Limb (tissue), 2 donors: Measurements from ENCODE around the gene CPNE1.

Experiments used
- DNase-seq, 2 donors: peaks; one replicate each; pipeline ENCODE4 v3.0.0-alpha.2; 2016; ENCODE audit errors: extremely low spot score in 2 of 2

CPNE1 gene

DNA sequence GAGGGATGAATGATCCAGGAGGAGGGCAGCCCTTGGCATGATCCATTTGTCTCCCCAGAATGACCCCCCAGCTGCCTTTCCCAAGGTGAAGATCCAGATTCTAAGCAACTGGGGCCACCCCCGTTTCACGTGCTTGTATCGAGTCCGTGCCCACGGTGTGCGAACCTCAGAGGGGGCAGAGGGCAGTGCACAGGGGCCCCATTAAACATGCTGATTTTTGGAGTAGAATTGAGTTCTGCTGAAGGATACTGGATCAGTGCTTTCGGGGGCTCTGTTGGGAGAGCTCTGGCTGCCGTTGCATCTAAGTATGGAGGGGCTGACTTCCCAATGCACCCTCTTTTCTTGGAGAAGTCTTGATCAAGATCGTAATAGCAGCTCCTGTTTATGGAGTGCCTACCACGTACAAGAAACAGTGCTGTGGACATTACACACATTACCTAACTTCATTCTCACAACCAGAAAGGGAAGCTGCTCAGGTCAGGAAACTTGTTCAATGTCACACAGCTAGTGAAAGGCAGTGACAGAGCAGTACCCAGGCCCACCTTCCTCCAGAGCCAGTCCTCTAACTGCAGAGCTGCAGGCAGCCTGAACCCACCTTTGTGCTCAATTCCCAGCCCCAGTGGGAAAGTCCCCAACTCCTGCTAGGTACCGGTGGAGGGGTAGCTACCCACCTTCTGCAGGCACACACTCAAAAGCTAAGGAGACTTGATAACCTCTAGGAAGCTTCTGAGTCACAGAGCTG, 43.7 kb downstream of the CPNE1 start:
- DNase-seq: no peak

DNA sequence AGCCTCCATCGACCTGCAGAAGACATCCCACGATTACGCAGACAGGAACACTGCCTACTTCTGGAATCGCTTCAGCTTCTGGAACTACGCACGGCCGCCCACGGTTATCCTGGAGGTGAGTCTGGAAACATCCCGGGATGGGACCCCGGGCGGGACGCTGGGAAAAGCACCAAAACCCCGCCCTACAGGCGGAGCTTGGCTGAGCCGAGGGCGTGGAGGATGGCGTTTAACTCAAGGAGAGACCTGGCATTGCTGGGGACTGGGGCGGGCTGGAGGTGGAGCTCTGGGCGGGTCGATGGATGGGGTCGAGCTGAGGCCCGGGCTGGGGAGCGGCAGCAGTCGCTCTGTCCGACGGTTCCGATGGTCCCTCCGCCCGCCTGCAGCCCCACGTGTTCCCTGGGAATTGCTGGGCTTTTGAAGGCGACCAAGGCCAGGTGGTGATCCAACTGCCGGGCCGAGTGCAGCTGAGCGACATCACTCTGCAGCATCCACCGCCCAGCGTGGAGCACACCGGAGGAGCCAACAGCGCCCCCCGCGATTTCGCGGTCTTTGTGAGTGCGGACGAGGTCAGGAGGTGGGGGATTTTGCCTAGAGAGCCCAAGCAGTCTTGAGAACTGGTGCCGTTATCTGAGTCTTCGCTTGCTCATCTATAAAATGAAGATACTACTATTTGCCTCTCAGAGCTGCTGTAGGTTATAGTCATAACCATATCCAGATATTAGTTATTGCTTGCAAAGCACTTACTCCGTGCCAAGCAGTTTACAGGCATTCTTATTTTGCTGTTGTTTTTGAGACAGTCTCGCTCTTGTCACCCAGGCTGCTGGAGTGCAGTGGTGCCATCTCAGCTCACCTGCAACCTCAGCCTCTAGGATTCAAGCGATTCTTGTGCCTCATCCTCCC, 45.3 kb downstream of the CPNE1 start:
- peak; percentile 79 to 87 for DNase-seq

DNA sequence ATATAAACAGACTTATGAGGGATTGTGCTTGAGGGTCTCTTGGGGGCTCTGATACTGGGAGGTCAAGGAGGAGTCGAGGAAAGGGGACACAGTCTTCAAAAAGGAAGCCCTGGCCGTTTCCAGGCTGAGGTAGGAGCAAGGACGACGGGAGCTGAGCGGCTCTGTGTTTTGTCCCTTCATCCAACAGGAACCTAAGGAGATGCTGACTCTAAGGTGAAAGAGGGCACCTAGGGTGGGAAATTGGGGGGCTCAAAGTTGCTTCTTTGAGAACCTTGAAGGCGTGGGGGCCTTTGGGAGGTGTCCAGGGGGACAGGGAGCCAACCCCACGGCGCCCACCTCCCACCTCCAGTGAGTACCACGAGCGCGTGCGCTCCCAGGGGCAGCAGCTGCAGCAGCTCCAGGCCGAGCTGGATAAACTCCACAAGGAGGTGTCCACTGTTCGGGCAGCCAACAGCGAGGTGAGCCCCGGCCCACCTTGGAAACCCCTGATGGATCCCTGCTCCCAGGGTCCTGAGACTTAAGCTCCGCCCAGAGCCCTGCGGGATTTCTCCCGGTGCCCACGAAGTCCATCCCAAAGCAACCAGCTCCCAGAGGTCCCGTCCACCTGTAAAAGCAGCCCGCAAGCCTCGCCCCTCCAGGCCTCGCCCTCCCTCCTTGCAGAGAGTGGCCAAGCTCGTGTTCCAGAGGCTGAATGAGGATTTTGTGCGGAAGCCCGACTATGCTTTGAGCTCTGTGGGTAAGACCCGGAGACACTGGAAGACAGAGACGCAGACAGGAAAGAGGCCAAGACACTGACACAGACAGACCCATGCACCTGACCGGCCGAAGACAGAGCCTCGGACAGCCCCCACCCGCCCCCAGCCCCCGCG, 46.2 kb downstream of the CPNE1 start:
- no peak for DNase-seq

DNA sequence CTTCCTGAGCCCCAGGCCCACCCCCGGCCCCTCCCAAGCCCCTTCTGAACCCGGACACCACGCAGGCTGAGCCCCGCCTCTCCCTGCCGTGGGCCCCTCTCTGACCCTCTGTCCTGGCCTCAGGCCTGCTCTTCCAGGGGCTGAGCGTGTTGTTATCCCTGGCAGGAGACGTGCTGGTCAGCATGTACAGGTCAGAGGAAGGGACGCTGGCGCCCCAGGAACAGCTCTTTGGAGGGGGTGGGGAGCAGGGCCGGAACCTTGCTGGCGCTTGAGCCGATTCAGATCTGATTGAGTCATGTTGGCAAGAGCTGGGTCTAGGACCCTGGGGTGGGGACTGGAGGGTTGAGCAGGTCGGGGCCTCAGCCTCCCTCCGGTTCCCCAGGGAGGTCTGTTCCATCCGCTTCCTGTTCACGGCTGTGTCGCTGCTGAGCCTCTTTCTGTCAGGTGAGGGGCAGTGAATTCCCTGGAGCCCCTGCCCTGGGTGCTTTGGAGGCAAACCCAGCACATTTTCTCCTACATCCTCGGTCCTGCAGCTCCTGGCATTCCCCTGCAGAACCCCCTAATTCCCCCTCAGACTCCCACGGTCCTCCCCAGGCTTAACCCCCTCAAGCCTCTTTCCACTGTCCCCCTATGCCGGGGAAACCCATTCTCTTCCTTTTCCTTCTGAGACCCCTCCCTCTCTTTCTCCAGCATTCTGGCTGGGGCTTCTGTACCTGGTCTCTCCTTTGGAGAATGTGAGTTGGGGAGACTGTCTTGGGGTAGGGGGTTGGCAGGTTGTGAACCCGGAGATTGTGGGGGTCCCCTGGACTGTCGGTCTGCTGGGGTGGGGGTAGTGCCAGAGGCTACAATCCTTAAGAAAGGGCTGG, 47.1 kb downstream of the CPNE1 start:
- DNase-seq: peak; percentile 20 to 63

DNA sequence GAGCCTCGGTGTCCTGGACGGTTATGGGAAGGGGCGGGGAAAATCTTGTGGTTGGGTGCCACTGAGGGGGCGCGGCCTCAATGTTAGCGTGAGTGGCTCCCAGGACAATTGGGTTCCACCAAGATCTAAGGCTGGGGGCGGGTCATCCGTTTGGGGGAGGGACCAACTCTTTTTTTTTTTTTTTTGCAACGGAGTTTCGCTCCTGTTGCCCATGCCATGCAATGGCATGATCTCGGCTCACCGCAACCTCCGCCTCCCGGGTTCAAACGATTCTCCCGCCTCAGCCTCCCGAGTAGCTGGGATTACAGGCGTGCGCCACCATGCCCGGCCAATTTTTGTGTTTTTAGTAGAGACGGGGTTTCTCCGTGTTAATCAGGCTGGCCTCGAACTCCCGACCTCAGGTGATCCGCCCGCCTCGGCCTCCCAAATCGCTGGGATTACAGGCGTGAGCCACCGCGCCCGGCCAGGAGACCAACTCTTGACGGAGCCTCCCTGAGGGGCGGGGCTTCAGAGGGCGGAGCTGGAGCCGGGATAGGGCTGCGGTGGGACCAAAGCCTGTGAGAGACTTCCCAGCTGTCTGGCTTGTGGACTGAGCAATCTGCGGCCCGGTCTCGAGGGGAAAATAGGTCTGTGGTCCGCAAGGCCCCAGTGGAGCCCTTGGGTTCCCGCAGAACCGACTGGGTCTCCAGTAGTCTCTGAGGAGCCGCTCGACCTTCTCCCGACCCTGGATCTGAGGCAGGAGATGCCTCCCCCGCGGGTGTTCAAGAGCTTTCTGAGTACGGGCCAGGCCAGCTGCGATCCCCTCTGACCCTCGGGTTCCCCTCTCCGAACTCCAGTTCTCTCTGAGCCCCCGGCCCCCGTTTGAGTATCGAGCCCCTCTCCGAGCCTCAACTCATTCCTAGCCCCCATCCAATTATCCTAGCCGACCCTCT, 48.0 kb downstream of the CPNE1 start:
- peak; percentile 50 to 79 for DNase-seq

DNA sequence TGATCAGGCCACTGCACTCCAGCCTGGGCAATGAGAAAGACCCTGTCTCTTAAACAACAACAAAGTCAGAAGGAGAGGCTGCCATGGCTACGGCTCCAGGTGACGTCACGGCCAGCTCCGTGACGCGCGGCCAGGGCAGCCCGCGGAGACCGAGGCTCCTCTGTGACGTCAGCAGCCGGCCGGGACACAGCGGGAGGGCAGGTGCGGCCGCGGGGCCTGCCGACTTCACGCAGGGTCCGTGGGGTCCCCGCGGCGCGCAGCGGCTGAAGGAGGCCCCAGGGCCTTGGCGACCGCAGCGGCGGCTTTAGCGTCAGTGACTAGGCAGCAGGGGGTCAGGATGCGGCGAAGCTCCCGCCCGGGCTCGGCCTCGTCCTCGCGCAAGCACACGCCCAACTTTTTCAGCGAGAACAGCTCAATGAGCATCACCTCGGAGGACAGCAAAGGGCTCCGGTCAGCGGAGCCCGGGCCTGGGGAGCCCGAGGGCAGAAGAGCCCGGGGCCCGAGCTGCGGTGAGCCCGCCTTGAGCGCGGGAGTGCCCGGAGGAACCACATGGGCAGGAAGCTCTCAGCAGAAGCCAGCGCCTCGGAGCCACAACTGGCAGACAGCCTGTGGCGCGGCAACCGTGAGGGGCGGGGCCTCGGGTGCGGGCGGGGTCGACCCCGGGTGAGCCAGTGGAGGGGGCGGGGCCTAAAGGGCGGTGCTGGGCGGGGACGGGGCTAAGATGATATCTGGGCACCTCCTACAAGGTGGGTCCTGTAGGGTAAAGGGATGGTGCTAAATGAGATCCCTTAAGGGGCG, 48.8 kb downstream of the CPNE1 start, which contains the start of gene SPAG4:
TSS of gene SPAG4 (plus strand) at position 163 of the 798 bp plus-strand sequence. CDS start at position 338, 175 bp downstream.
- DNase-seq: peak; percentile 85 to 97

DNA sequence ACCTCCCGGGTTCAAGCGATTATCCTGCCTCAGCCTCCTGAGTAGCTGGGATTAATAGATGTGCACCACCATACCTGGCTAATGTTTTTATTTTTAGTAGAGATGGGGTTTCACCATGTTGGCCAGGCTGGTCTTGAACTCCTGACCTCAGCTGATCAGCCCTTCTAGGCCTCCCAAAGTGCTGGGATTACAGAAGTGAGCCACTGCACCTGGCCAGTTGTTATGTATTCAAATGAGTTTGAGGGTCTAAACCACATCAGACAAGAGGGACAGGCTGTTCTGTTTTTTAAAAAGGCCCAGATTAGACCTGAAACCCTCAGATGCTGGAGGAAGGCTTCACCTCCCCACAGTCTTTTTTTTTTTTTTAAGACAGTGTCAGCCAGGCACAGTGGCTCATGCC, 53.2 kb downstream of the CPNE1 start:
- no peak for DNase-seq

DNA sequence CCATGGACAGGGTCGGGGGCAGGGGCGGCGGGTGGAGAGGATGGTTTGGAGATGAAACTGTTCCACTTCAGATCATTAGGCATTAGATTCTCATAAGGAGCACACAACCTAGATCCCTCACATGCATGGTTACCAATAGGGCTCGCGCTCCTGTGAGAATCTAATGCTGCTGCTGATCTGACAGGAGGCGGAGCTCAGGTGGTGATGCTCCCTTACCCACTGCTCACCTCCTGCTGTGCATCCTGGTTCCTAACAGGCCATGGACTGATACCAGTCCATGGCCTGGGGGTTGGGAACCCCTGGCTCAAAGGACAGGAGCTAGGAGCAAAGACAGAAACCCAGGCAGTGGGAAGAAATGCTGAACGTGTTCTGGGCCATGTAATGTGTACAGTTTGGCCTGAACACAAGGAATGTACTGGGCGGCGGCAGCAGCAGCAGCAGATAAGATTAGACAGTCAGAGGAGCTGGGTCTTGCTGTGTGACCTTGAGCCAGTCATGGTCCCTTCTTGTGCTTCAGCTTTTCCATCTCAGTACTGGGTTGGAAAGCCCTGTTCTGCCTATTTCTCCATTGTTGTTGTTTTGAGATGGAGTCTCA, 53.8 kb downstream of the CPNE1 start:
- no peak for DNase-seq

DNA sequence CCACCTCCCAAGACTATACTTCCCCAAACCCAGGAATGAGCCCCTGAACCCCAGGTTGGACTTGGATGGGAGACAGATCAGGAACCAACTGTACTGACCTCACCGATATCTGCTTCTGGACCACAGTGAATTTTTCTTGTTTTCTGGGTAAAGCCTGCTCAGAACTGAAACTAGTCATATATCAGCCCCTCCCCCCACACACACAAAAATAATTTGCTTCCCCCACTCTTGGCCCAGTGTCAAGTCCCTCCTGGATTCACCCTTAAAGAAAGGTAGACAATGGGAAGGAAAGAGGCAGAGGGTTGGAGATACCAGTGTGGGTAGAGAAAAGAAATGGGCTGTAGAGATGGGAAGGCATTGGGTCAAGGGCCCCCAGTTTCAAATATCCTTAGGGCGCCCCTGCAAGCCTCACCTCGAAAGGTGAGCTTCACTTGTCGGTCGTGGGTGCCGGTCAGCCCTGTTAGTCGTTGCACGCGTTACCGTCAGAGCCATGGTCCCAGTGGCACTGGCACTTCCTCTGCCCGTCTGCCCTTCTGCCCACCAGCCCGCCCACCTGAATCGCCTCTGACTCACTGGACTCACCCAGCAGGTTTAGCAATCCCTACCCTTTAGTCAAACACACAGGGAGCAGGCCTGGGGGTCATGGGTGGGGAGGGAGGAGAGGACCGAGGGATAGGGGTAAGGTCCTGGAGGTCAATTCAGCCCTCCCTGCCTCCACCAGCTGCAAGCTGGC, 57.5 kb downstream of the CPNE1 start:
- no peak for DNase-seq

DNA sequence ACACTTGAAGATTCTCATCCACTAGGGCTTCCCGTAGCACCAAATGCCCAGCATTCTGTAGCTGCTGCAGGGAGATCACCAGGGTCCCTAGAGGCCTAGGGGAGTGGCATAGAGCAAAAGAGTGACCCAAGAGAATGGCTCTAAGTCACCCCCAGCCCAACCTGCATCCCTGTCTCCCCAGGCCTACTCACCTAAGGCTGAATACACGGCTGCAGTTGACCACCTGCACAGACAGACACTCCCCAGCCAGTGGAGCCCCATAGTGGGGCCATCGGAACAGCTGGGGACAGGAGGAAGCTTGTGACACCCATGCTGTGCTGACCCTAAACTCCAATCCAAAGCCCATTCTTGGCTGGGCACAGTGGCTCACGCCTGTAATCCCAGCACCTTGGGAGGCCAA, 58.6 kb downstream of the CPNE1 start:
- DNase-seq: no peak

DNA sequence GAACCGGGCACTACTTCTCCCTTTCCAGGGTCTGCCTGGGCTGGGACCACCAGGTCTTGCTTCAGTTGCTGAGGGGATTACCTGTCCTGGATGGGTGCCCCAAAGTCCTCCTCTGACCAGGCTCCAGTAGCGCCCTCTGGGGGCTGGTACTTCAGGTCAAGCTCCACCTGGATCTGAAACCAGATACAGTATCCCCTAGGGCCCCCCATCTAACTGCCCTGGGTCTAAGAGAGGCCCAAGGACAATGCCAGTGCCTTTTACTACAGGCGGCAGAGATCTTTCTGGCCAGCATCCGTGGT, 60.3 kb downstream of the CPNE1 start:
- no peak for DNase-seq

DNA sequence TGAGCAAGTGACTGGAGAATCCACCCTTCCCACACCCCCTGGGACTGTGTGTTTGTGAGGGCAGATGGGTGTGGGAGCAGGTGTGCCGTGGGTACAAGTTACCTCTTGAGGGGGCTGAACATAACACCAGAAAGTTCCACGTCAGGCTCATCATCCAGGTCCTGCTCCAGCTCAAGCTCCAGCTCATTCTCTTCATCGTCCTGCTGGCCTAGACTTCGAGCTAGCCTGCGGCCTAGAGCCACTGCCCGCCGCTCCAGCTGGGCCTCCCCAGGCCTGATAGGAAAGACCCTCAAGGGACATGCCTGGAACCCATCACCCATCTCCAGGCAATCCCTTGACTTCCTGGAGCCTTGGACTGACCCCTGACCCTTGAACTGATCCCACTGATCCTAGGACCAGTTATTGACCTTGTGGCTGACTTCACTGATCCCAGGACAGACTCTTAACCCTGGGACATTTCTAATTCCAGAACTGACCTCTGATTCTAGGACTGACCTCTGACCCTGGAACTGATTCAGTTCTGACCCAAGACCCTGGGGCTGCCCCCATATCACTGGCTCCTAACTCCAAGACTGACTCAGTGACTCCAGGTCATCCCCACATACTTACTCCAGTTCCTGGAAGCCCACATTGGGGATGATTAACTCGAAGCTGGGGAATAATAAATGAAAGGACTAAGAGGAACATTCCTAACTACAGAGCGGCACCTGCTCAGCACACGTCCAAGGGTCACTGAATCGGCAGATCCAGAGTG, 60.8 kb downstream of the CPNE1 start:
- DNase-seq: no peak

DNA sequence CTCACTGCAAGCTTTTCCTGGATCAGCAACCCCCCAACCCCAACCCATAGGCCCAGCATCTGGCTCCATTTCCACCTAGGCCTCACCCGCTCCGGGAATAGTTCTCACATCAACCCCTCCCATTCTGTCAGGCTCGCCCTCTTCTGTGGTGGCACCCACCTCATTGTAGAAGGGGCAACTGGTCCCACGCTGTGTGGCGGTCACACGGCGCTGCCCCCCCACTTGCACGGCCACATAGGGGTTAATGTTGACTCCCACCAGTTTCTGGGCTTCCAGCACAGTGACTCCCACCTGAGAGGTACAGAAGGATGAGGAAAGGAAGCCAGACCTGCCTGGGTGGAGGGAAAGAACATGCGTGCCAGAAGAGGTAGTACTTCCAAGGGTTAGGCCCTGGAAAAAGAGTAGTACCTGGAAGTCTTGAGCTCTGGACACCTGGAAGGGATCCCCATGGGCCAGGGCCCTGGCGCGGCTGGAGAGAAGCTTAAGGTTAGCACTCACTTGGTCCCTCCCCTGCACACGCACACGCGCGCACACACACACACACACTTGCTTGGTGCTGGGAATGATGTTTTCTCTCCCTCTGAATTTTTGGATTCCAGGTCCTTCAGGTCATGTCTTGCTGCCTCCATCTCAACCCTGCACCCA, 61.7 kb downstream of the CPNE1 start:
- DNase-seq: no peak

DNA sequence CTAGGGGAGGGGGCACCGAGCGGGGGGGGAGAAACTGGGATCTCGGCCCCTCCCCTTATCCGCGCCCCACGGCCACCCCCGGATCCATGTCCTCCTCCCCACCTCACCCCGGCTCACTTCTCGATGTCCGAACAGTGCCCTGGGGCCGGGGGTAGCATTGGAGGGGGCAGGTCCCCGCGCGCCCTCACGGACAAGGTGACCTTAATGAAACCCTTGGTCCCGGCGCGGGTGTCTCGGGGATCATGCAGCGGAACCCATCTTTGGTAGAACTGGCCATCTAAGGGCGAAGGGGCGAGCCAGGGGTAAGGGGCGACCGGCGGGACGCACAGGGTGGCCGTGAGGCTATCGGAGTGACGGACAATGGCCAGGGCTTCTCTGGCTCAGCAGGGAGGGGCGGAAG, 62.7 kb downstream of the CPNE1 start:
- no peak for DNase-seq

DNA sequence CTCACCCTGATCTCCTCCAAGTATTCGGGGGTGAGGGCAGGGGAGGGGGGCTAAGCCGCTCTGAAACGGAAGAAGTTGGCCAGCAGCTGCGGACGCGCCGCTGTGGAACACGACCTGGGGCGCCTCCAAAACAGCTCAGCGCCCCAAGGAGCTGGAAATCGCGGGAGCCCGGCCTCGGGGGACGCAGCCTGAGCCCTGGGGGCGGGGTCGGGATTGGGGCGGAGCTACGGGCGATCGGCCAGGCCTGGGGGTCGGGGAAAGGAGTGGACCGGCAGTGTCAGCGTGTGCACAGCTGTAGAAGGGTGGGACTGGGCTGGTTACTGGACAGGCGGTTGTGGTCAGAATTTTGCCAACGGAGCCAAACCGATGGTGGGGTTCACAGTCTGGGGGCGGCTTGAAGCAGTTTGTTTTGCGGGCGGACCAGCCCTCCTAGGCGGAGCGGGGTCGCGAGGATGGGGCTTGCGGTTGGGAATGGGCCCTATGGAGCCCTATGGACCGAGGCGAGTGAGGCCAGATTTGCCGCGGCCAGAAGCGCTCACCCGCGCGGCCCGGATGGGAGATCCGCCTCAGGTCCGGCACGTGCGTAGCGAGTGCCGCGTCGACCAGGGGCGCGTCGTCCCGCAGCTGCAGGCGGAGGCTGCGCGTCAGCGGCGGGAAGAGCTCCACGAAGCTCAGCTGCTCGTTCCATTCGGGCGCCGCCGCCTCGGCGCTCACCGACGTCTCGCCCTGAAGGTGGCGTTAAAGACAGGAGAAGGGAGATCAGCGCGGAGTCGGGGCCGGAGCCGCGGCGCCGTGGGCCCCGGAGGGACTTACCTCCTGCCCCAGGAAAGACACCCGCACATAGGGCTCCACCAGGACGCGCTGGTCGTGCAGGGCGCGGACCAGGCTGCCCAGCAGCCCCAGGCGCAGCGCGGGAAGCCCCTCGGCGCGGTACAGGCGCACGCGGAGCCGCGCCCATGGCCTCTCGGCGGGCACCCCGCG, 63.4 kb downstream of the CPNE1 start:
- DNase-seq: peak; percentile 62 to 85
